HepG2 (cell line): ENCODE measurements around the gene TMEM220. TPM values are rescaled to one million over a fixed set of nuclear protein-coding genes. Genes with fewer than 3 reads are reported as not detected.

Experiments used
- BRCA1 ChIP-seq: sonication (generic); formaldehyde crosslinking; IDR thresholded peaks from 2 replicates; pipeline ENCODE4 v1.4.0; 2020; ENCODE audit warnings: missing genetic modification reagents
- DR1 ChIP-seq: sonication (generic); formaldehyde crosslinking; IDR thresholded peaks from 2 replicates; pipeline ENCODE4 v1.8.0; 2021; ENCODE audit warnings: mild to moderate bottlenecking, missing genetic modification reagents, inconsistent platforms
- FOXO1 ChIP-seq: sonication (generic); formaldehyde crosslinking; IDR thresholded peaks from 2 replicates; pipeline ENCODE4 v1.4.0; 2020; ENCODE audit warnings: missing genetic modification reagents
- RFX3 ChIP-seq: IDR thresholded peaks from 2 replicates; pipeline ENCODE4 v1.6.1; 2016; ENCODE audit warnings: missing biosample characterization, missing genetic modification reagents
- SPEN ChIP-seq: sonication (generic); formaldehyde crosslinking; IDR thresholded peaks from 2 replicates; pipeline ENCODE4 v1.5.1; 2020; ENCODE audit warnings: low read depth, mild to moderate bottlenecking, missing genetic modification reagents
- SRSF9 ChIP-seq: fragments of 200-400 bp; formaldehyde crosslinking; IDR thresholded peaks from 2 replicates; pipeline ENCODE4 v1.6.1; 2018; ENCODE audit warnings: borderline replicate concordance, mild to moderate bottlenecking, low read depth, low read length; ENCODE audit not compliant: insufficient read depth, poor library complexity, severe bottlenecking
- TBX2 ChIP-seq: sonication (generic); formaldehyde crosslinking; IDR thresholded peaks from 2 replicates; pipeline ENCODE4 v1.5.0; 2020; ENCODE audit warnings: missing genetic modification reagents, mild to moderate bottlenecking, borderline replicate concordance
- ZBTB20 ChIP-seq: sonication (generic); formaldehyde crosslinking; IDR thresholded peaks from 2 replicates; pipeline ENCODE4 v1.8.1; 2023; ENCODE audit warnings: missing genetic modification reagents, low read depth, mild to moderate bottlenecking, borderline replicate concordance
- ZGPAT ChIP-seq: IDR thresholded peaks from 2 replicates; pipeline ENCODE4 v1.6.1; 2016; ENCODE audit warnings: mild to moderate bottlenecking
- ZKSCAN5 ChIP-seq: sonication (generic); formaldehyde crosslinking; IDR thresholded peaks from 2 replicates; pipeline ENCODE4 v1.5.1; 2020; ENCODE audit warnings: mild to moderate bottlenecking, missing genetic modification reagents
- ZNF296 ChIP-seq: sonication (generic); formaldehyde crosslinking; conservative IDR thresholded peaks from 2 replicates; pipeline ENCODE4 v1.5.0; 2020; ENCODE audit warnings: mild to moderate bottlenecking, missing genetic modification reagents
- ZNF362 ChIP-seq: sonication (generic); formaldehyde crosslinking; IDR thresholded peaks from 2 replicates; pipeline ENCODE4 v1.4.0; 2020; ENCODE audit warnings: missing genetic modification reagents, mild to moderate bottlenecking, borderline replicate concordance
- ZNF501 ChIP-seq: sonication (generic); formaldehyde crosslinking; IDR thresholded peaks from 2 replicates; pipeline ENCODE4 v1.5.1; 2020; ENCODE audit warnings: mild to moderate bottlenecking, moderate library complexity, missing genetic modification reagents
- ZNF512B ChIP-seq: sonication (generic); formaldehyde crosslinking; IDR thresholded peaks from 2 replicates; pipeline ENCODE4 v1.5.1; 2020; ENCODE audit warnings: missing genetic modification reagents, mild to moderate bottlenecking, borderline replicate concordance
- ZNF564 ChIP-seq: sonication (generic); formaldehyde crosslinking; IDR thresholded peaks from 2 replicates; pipeline ENCODE4 v1.8.1; 2023; ENCODE audit warnings: mild to moderate bottlenecking, missing genetic modification reagents
- ZNF781 ChIP-seq: sonication (generic); formaldehyde crosslinking; IDR thresholded peaks from 2 replicates; pipeline ENCODE4 v1.5.1; 2020; ENCODE audit warnings: borderline replicate concordance, mild to moderate bottlenecking, missing genetic modification reagents; ENCODE audit errors: not compliant biosample characterization
- ZSCAN22 ChIP-seq: sonication (generic); formaldehyde crosslinking; IDR thresholded peaks from 2 replicates; pipeline ENCODE4 v1.4.0; 2020; ENCODE audit warnings: mild to moderate bottlenecking, missing genetic modification reagents
- ZSCAN9 ChIP-seq: IDR thresholded peaks from 2 replicates; pipeline ENCODE4 v1.6.1; 2016; ENCODE audit warnings: borderline replicate concordance
- ZZZ3 ChIP-seq: sonication (generic); formaldehyde crosslinking; IDR thresholded peaks from 2 replicates; pipeline ENCODE4 v1.4.0; 2020; ENCODE audit warnings: missing genetic modification reagents, mild to moderate bottlenecking, borderline replicate concordance
- polyA plus RNA-seq, 8 experiments: library from polyadenylated mRNA; depleted of rRNA in 3 of 8; stranded (reverse) in 7 of 8; unstranded in 1 of 8; fragments of >200 nt; fragmentation: Illumina TruSeq in 4 of 8; extraction: Trizol in 4 of 8; gene quantifications; 2 replicates each; pipeline versions ENCODE4 v1.2.1 to v1.2.3, GENCODE V29; 2011 to 2016; ENCODE audit warnings: low read depth in 4 of 8, missing spikeins in 1 of 8, mixed read lengths in 1 of 8; ENCODE audit not compliant: insufficient read depth in 1 of 8
- total RNA-seq, 5 experiments: library from RNA; depleted of rRNA; stranded (reverse); fragments of >200 nt; fragmentation: Illumina TruSeq; extraction: Trizol; gene quantifications; 2 replicates each; pipeline ENCODE4 v1.2.3, GENCODE V29; 2016; ENCODE audit warnings: low read depth in 1 of 5
- TF ChIP-seq, protein P1 (sequence below): sonication (generic); formaldehyde crosslinking; IDR thresholded peaks from 2 replicates; pipeline ENCODE4 v1.8.1; 2023; ENCODE audit warnings: missing genetic modification reagents, mild to moderate bottlenecking, borderline replicate concordance
- TF ChIP-seq, protein P2 (sequence below): sonication (generic); formaldehyde crosslinking; IDR thresholded peaks from 2 replicates; pipeline ENCODE4 v1.8.0; 2022; ENCODE audit warnings: missing genetic modification reagents, mild to moderate bottlenecking, borderline replicate concordance

The TMEM220 gene
- total and polyA plus RNA-seq, 2 of the 13 experiments (the other 11 are each of a cell fraction or from before 2014, with no cell fraction given) = 1.3 to 2.2 TPM

DNA sequence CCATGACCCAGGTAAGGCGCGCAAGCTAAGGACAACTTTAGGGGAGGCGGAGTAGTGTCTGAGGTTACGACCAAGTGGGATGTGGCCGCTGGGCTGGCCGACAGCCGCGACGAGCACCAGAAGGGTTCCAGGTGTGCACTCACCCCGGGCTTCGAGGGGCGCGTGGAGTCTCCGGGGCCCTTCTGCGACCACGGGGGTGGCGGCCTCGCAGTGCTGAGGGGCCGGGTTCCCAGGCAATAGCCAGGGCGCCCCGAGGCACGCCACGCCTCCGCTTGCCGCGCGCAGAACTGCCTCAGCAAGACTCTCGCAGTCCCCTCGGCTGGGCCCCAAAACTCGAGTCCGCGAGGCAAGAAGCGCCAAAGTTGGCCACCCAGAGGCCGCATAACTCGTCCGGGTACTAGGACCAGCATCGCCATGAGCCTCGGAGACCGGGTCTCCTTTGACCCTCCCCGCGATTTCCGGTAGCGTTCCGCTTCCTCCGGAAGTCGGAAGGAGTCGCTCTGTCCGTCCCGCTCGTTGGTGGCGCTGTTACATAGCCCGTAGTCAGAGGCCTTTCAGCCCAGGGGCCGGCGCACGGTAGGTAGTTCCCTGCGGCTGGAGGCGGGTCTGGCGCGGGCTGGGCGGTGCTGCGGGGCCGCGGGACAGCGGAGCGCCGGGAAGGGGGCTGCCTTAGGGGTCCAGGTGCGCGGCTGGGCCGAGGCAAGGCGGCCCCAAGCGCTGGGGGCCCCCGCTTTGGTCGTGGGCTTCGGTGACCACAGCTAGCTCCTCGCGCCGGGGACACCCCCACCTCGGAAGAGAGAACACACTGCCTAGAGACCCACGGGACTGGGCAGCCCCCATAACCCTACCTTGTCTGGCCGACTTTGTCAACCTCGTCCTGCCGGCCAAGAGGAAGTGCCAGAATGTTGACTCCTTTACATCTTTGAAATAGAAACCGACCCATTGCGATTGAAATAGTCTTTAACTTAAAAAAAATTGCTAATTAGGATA is 32.4 kb downstream of the TMEM220 start, which contains the start of the genes ADPRM and SCO1 (continued):
- TF ChIP-seq ZGPAT (CRISPR knock-in tag) (peak; percentile 79), ZNF564 (CRISPR knock-in tag) (no peak; the same call in 1 of the 2 replicates), ZBTB20 (CRISPR knock-in tag) (0 out of 2 replicates have a peak, but pooled peaks have one; percentile 26), DR1 (peak; percentile 84; the same call in 1 of the 2 replicates), ZKSCAN5 (no peak), ZNF781 (CRISPR knock-in tag) (no peak), ZSCAN22 (no peak), ZZZ3 (CRISPR knock-in tag) (peak; percentile 94; the same call in 1 of the 2 replicates), FOXO1 (CRISPR knock-in tag) (no peak), SRSF9 (no peak), ZNF501 (CRISPR knock-in tag) (peak; percentile 68; the same call in 1 of the 2 replicates), SPEN (CRISPR knock-in tag) (peak; percentile 97), ZNF362 (CRISPR knock-in tag) (peak; percentile 40; the same call in 1 of the 2 replicates), ZNF296 (peak; percentile 77; the same call in 1 of the 2 replicates), RFX3 (CRISPR knock-in tag) (no peak), ZNF512B (no peak; the same call in 1 of the 2 replicates), BRCA1 (peak; percentile 80; the same call in 1 of the 2 replicates), TBX2 (CRISPR knock-in tag) (peak; percentile 84), ZSCAN9 (CRISPR knock-in tag) (no peak)
- TF ChIP-seq, protein P1, sequence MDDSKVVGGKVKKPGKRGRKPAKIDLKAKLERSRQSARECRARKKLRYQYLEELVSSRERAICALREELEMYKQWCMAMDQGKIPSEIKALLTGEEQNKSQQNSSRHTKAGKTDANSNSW (CRISPR knock-in tag) = no peak
- TF ChIP-seq, protein P2, sequence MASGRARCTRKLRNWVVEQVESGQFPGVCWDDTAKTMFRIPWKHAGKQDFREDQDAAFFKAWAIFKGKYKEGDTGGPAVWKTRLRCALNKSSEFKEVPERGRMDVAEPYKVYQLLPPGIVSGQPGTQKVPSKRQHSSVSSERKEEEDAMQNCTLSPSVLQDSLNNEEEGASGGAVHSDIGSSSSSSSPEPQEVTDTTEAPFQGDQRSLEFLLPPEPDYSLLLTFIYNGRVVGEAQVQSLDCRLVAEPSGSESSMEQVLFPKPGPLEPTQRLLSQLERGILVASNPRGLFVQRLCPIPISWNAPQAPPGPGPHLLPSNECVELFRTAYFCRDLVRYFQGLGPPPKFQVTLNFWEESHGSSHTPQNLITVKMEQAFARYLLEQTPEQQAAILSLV = peak; percentile 88
